HL-60 (cell line): ENCODE results near the gene CDHR4.

Source experiments
- CTCF ChIP-seq: IDR thresholded peaks from one replicate; pipeline ENCODE4 v1.5.1; 2011; ENCODE audit warnings: low read length, control low read depth, inconsistent platforms; ENCODE audit not compliant: insufficient read depth
- GABPA ChIP-seq: IDR thresholded peaks from 2 replicates; pipeline ENCODE4 v1.6.1; 2012; ENCODE audit warnings: low read depth
- POLR2AphosphoS5 ChIP-seq: IDR thresholded peaks from 2 replicates; pipeline ENCODE4 v1.6.1; 2012; ENCODE audit warnings: low read depth
- SPI1 ChIP-seq: IDR thresholded peaks from 2 replicates; pipeline ENCODE4 v1.6.1; 2012; ENCODE audit warnings: low read depth, mild to moderate bottlenecking, borderline replicate concordance

GRCh38 chr3:49754536-49754935 is 45.1 kb downstream of the CDHR4 start:
- TF ChIP-seq CTCF (no peak), POLR2AphosphoS5 (no peak), GABPA (no peak), SPI1 (no peak)
